HG02870 (cell line): ENCODE data around the gene XAGE3.
"Not testable (repeated sequence)": the region's sequence is repeated elsewhere in the genome, so short reads cannot be mapped to it uniquely, and the experiment has no call there.

Experiments used
- ATAC-seq: cut with Tn5 transposase; IDR thresholded peaks from one replicate; pipeline ENCODE4 v1.9.1; 2021; ENCODE audit warnings: mild to moderate bottlenecking, moderate library complexity; ENCODE audit not compliant: unreplicated experiment

The XAGE3 gene, protein sequence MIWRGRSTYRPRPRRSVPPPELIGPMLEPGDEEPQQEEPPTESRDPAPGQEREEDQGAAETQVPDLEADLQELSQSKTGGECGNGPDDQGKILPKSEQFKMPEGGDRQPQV

DNA sequence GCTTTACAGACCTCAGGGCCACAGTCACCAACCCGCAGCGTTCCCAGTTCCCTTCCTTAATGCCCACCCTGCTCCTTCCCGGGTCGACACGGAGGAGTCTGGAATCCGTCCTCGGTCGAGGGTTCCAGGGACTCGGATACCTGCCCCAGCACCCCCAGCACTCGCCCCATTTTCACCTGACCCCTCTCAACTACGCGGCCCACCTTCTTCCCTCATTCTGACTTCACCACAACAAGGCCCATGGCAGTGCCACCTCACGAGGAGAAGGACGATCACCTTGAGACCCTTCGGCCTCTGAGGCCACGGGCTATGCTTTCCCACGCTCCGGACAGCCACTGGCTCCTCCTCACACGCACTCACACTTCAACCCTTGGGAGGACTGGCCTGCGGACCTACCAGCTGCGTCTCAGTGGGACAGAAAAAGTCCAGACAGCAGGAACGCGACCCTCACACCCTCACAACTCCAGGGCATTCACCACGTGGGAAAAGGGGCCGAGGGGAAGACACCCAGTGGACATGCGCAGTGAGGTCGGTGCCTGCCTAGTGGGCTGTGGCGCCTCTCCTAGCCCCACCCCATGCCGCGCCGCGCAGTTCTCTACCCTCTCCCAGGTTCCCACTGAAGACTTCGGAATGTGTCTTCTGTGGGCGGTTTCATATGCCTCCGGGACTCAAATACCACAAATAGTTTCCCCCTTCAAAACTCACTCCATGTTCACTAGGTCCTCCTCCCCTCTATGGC is at the start of gene XAGE3:
XAGE3 (minus strand) TSS at position 474 of the 739 bp plus-strand sequence. CDS start 950 bp downstream, outside the sequence.
- no peak for ATAC-seq

DNA sequence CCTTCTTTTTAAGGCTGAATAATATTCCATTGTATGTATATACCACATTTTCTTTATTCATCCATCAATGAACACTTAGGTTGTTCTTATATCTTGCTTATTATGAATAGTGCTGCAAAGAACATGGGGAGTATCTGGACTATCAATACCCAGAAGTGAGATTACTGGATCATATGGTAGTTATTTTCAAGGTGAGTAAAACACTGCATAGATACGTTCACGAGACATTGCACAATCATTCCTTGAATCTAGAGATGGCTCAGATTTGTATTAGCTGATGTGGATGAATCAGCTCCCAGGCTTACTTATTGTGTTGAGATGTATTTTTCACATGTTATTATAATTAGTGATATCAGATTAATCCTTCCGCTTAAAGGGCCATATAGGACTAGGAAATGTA is 46.8 kb upstream of the XAGE3 start:
- not testable (repeated sequence) for ATAC-seq

DNA sequence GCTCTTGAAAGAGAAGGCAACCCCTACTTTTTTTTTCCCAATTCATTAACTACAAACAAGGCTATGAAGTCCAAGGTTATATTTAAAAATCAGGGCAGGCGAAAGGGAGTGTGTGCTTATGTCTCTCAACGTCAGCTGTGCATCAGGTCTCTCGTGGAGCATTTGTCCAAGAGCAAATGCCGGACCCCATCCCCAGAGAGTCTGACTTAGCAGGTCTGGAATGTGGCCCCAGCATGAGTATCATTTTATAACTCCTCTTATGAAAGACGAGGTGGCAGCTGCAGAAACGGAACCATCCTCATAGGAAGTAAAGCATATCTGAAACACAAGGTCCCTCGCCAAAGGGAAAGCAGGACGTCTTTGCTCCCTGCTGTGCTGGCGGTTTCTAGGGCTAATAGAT is 45.8 kb upstream of the XAGE3 start:
- ATAC-seq = not testable (repeated sequence)

DNA sequence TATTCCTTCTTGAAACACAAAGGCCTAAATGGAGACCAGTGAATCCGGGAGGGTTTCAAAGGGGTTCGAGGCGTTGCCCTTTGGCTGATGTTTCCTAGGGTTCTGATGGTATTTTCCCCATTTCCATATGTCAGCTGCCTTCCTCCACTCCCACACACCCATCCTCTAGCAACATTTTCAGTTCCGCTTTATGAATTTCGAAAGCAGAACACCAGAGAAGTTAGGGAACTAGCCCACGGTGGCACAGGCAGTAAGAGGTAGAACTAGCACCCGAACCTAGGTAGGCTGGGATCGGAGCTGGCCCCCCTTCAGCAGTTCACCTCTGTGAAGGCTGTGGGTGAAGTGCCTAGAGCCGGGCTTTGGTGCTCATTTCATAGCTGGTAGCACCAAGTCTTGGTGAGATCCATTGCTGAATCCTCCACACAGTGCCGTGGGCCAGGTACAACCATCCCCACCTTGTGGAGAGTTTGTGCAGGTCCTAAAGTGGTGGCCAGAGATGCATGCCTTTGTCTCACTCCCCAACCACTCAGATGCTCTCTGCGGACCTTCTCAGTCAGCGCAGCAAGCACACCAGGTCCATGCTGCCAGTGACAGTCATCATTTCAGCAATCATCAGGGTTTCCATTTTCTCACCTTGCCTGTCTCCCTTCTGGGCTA is 41.6 kb upstream of the XAGE3 start:
- not testable (repeated sequence) for ATAC-seq

DNA sequence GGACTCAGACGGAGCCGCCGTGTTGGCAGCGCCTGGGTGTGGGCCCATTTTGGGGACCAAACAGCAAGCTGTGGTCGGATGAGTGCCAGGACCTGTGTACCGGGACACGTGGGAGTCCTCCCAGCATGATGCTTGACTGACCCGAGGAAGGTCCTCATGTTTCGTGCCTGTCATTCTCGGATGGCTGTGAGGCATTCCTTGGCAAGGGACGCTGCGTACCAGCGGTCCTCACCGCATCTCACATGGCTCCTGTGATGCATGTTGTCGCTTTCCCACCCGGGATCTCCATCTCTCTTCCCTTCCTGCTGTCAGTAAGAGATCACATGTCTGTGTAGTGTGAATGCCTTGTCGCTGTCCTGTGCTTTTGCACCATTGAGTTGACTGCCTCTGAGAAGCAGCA is 40.0 kb upstream of the XAGE3 start:
- not testable (repeated sequence) for ATAC-seq

DNA sequence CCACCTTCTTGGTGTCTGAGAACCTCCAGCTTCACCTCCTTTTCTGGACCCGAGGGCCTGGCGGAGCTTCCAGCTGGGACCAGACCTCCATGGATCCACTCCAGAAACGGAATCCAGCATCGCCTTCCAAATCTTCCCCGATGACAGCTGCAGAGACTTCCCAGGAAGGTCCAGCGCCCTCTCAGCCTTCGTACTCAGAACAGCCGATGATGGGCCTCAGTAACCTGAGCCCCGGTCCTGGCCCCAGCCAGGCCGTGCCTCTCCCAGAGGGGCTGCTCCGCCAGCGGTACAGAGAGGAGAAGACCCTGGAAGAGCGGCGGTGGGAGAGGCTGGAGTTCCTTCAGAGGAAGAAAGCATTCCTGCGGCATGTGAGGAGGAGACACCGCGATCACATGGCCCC is 39.3 kb upstream of the XAGE3 start:
- ATAC-seq = not testable (repeated sequence)

DNA sequence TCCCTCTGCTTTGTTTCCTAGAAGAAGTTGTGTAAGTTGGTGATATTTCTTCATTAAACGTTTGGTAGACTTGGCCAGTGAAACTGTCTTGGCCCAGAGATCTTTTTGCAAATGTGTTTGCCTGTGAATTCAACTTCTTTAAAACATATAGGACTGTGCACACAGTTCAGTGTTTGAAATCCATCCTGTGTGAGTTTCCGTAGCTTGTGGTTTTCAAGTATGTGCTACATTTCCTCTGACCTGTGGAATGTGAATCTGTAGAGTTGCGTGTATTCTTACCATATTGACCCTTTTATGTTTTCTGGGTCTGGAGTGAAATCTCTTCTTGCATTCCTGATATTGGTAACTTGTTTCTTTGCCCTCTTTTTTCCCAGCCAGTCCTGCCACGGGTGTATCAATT is 38.2 kb upstream of the XAGE3 start:
- ATAC-seq = not testable (repeated sequence)

DNA sequence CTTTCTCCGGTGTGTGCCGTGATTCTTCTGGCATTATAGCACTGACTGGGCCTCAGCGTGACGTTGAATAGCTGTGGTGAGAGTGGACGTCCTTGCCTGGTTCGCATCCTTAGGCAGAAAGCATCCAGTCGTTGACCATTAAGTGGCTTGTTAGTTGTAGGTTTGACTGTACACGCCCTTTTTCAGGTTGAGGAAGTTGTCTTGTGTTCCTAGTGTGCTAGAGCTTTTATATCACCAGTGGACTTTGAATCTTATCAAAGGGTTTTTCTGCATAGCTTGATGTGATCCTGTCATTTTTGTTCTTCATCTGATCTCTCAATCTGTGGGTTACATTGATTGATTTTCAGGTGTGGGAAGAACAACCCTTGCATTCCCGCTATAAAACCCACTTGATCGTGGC is 37.6 kb upstream of the XAGE3 start:
- ATAC-seq = not testable (repeated sequence)

DNA sequence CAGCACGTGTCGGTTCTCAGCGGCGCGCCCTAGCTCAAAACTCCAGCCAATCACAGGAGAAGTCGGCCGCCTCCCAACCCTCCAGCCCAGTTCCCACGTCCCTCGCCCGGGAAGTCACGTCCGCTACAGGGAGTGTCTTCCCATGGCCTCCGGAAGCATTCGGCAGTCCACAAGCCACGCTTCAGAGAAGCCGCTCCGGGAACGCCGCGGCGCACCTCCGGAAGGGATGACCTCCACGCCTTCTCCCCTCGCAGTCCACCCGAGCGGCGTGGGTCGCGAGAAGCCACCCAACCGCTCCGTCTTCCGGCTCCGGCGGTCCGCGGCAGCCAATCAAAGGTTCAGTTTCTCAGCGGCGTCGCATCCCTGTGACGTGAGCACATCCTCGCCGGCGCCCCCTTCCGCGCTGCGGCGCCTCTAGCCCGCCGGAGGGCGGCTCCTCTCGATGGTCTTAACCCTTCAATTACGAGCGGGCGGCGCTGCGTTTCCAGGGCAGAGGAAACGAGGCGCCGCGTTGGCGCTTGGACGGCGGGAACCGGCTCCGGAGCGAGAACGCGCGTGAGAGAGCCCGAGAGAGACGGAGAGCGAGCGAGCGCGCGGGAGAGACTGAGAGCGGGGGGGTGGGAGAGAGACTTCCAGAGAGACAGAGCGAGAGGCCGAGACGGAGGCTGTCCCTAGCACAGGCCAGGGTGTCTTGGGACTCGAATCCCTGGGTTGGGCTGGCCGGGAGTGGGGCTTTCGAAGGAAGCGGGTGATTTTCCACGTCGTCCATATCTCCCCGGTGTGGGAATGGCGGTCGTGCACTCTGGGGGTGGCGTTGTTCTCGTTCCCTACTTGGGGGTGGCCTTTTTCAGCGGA is 29.2 kb upstream of the XAGE3 start, which contains the start of gene FAM156B:
FAM156B (plus strand) TSS at position 476 of the 855 bp plus-strand sequence. CDS start 9,896 bp downstream, outside the sequence.
- peak; percentile 77 for ATAC-seq

DNA sequence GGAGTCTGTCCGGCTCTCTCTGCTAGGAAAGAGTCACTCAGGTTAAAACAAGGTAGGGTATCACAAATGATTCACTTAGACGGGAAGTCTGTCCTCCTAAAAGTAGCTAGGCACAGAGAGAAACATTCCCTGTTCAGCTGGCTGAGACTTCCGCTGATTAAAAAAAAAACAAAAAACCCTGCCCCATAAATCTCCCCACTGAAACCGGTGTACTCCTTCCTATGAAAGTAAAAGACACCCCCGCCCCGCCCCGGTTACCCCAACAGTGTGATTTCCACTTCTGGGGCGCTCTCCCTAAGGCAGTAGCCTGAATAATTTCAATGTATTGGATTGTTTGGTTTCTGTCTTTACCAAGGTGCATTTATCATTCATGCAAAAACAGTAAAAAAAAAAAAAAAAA is 28.6 kb upstream of the XAGE3 start:
- ATAC-seq = peak; percentile 30

DNA sequence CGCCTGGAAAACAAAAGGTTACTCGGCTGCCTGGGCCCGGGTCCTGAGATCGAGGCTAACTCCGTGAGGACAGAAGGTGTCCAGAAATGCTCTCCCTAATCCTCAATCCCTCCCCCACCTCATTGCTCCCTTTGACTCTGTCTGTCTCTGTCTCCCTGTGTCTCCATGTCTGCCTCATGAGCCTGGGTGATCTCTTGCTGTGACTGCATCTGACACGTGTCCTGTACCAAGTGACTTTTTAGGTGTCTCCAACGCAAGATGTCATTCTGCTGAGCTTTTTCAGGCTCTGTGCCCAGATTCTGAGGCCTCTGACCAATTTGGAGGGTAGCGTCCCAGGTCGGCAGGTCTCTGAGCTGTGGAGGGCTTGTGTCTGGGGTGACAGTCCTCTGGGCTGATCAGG is 20.2 kb upstream of the XAGE3 start:
- not testable (repeated sequence) for ATAC-seq

DNA sequence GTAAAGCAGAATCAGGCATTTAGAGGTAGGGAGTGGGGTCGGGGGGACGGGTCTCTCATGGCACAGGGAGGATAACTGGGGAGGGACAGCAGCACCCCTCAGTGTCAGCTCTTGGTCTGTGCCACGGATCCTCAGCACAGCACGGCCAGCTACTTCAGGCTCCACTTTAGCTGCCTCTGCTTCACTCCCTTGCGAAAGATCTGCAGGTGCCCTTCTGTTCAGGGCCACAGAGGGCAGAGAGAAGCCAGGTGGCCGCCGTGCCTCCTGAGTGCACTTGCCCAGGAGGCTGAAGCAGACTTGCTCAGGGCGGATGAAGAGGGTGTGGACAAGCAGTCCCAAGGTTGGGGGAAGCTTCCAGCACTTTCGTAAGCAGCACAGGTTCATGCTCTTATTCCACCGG is 19.6 kb upstream of the XAGE3 start:
- not testable (repeated sequence) for ATAC-seq

DNA sequence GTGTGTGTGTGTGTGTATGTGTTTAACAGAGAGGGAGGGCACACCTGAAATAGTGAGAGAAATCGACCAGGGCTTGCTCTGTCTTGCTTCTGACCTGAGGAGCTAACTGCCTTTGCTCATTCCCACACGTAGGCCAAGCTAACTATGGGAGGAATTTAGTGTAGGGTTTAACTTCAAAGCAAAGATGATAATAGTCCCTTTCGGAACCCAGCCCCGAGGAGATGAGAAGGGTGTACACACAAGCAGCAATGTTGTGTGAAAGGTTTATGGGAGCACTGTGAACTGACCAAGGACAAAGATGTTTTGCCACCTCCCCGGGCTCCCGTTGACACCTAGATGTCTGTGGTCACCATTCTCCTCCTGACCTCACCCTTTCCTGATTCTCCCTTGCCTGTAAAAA is 8.5 kb upstream of the XAGE3 start:
- not testable (repeated sequence) for ATAC-seq

DNA sequence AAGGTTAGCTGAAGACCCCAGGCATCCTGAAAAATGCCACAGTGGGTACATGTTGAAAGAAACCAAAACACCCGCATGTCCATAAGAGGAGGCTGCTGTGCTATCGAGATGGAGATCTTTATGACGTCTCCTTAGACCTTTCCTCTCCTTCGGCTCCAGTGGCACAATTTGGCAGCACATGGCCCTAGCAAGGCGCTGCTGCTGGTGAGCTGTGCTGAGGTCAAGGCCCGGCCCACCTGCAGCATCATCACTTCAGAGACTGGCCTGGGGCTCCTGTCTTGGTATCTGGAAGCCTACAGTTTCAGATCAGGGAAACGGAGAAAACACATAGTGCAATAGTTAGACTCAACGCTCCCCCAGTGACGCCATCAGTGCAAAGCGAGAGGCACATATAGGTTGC is 7.6 kb upstream of the XAGE3 start:
- ATAC-seq = not testable (repeated sequence)

DNA sequence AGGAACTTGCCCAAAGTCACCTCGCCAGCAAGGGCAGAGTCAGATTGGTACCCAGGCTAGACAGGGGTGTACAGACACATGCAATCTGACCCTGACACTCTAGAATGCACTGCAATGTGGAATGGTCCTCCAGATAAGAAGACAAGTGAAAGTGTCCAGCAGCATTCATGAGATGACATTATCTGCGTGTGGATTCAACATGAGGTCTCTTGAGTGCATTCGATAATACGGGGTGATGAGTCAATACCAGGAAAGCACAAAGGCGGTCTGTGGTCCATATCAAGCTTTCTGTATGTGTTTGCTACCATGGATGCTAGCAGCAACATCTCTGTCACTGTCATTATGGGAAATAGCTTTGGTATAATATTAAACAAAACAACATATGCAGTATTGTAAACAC is 6.8 kb upstream of the XAGE3 start:
- ATAC-seq = no peak

DNA sequence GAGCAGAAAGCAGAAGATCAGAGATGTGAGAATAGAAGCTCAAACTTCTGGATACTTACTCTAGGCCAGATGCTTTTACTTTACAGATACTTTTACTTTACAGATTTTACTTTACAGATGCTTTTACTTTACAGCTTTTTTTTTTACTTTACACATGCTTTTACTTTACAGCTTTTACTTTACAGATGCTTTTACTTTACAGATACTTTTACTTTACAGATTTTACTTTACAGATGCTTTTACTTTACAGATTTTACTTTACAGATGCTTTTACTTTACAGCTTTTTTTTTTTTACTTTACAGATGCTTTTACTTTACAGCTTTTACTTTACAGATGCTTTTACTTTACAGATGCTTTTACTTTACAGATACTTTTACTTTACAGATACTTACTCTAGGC is 5.9 kb upstream of the XAGE3 start:
- not testable (repeated sequence) for ATAC-seq

DNA sequence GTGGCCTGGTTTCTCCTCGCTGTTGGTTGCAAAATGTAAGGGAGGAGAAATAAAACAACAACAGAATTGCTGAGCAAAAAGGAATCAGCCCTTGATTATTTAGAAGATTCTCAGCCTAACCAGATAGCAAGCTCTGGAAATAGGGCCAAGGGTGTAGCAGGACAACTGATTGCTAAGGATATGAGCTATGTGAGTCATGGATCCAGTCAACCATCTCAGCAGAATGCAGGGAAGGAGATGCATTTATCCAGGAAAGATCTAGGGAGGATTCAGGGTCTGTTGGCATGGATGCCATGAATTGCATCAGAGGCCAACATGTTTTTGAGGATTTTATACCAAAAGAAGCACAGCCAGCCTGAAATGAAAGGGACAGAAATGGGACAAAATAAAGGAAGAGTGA is 2.2 kb upstream of the XAGE3 start:
- no peak for ATAC-seq

DNA sequence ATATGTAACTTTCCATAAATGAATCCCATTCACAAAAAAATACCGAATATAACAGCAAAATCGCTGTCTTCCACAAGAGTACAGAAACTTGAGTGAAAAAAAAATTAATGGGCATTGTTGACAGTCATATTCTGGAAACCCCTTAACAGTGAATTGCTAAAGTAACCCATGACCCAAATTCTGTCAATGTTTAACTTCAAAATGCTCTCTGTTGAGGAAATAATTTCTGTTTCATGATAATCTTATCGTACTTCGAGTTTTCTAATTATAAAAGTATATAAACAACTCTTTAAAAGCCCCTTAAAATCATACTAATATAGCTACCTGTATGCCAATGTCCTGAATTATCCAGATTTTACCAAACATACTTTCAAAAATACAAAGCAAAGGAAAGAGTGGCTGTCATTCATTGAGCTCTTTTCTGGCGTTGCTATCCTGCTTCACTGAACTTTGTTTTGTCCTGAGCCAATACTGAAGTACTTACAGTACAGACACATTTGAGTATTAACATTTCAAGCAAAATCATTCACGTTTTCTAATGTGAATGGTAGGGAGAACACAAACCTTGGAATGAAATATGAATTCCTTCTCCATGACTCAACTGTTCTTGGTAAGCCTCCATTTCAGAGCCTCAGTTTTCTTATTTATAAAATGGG is 2.4 kb downstream of the XAGE3 start:
- ATAC-seq = no peak

DNA sequence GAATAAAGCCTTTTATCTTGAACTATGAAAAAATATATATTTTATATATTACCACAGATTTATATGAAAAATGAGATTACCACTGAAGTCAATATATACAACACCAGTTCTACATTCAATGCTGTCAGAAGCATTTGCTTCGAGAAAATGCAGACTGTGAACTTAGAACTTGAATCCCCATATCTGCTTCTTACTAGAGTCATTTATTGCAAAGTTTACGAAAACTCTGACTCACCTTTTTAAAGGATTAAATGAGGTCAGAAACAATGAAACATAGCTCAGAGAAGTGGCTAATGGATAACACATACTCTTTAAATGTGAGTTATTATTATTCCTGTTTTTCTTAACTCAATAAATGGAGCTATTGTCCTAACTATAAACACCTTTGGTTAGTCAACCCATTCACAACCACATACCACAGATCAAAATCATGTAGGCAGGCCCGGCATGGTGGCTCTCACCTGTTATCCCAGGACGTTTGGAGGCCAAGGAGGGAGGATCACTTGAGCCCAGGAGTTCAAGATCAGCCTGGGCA is 10.8 kb downstream of the XAGE3 start:
- not testable (repeated sequence) for ATAC-seq

DNA sequence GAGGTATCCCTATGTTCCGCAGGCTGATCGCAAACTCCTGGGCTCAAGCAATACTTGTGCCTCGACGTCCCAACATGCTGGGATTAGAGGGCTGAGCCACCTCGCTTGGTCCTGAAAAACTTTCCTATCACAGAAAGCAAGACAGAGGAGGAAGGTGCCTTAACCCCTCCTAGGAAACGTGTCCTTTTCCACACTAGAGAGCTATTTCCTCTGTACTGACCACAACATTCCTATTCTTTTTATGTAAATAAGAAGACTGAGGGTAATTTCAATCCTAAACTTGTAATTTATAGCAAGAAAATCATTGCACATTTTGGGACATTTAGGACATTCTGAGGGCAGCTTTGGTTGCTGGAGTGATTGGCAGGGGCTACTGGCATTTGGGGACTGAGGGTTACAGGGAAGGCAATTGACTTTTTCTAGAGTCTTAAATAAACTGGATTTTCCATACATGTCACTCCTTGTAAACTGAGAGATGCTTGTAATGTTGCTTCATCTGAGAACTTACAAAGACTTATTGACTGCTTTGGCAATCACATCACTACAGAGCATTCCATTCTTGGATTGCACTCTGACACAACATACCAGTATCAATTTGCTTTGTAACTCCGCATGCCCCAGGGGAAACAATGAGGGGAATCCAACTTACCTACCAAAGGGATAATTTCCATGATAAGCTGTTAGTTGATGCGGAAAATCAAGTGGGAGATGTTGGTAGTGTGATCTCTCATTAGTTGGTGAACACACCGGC is 15.6 kb downstream of the XAGE3 start:
- no peak for ATAC-seq
